Hepatocyte (in vitro differentiated cells): ENCODE results near the gene DTD1. TPM values are rescaled to one million over a fixed set of nuclear protein-coding genes. Genes with fewer than 3 reads are reported as not detected.

Source experiments
- DNase-seq: peaks from one replicate; pipeline ENCODE4 v3.0.0-alpha.2; 2016; ENCODE audit warnings: low spot score
- H2AFZ ChIP-seq: fragments of 200-600 bp; sonication (generic); 2 replicates; pipeline ENCODE4 v1.6.0; 2016; ENCODE audit warnings: antibody characterized with exemption, mild to moderate bottlenecking
- H3K27ac ChIP-seq: fragments of 200-600 bp; sonication (generic); 2 replicates; pipeline ENCODE4 v1.5.1; 2016; ENCODE audit warnings: mild to moderate bottlenecking
- H3K27me3 ChIP-seq: fragments of 200-600 bp; sonication (generic); 2 replicates; pipeline ENCODE4 v1.6.1; 2016
- H3K36me3 ChIP-seq: fragments of 200-600 bp; sonication (generic); replicated peaks from 2 replicates; pipeline ENCODE4 v1.5.1; 2016; ENCODE audit warnings: low read depth; ENCODE audit not compliant: insufficient read depth
- H3K4me1 ChIP-seq: fragments of 200-600 bp; sonication (generic); 2 replicates; pipeline ENCODE4 v1.5.1; 2016; ENCODE audit warnings: mild to moderate bottlenecking, moderate library complexity; ENCODE audit not compliant: insufficient read depth
- H3K4me2 ChIP-seq: fragments of 200-600 bp; sonication (generic); 2 replicates; pipeline ENCODE4 v1.6.0; 2016
- H3K4me3 ChIP-seq: fragments of 200-600 bp; sonication (generic); 2 replicates; pipeline ENCODE4 v1.5.1; 2016; ENCODE audit warnings: mild to moderate bottlenecking
- H3K79me2 ChIP-seq: fragments of 200-600 bp; sonication (generic); 2 replicates; pipeline ENCODE4 v1.6.0; 2017; ENCODE audit warnings: mild to moderate bottlenecking
- H3K9me2 ChIP-seq: fragments of 200-600 bp; sonication (generic); replicated peaks from 2 replicates; pipeline ENCODE4 v1.6.0; 2017; ENCODE audit warnings: mild to moderate bottlenecking; ENCODE audit not compliant: insufficient read depth
- H3K9me3 ChIP-seq: fragments of 200-600 bp; sonication (generic); 2 replicates; pipeline ENCODE4 v1.5.1; 2016; ENCODE audit warnings: low read depth, mild to moderate bottlenecking
- H4K20me1 ChIP-seq: fragments of 200-600 bp; sonication (generic); 2 replicates; pipeline ENCODE4 v1.6.0; 2016; ENCODE audit warnings: mild to moderate bottlenecking; ENCODE audit not compliant: insufficient read depth, poor library complexity, severe bottlenecking
- CTCF ChIP-seq: fragments of 200-600 bp; sonication (generic); IDR thresholded peaks from 2 replicates; pipeline ENCODE4 v1.5.1; 2016; ENCODE audit warnings: antibody characterized with exemption, mild to moderate bottlenecking; ENCODE audit not compliant: poor library complexity
- EZH2 ChIP-seq: fragments of 200-600 bp; sonication (generic); IDR thresholded peaks from 2 replicates; pipeline ENCODE4 v1.6.1; 2016; ENCODE audit warnings: antibody characterized with exemption, mild to moderate bottlenecking, borderline replicate concordance
- EZH2phosphoT487 ChIP-seq: fragments of 200-600 bp; sonication (generic); IDR thresholded peaks from one replicate; pipeline ENCODE4 v1.6.1; 2018; ENCODE audit warnings: antibody characterized with exemption, mild to moderate bottlenecking, low read depth, moderate library complexity; ENCODE audit not compliant: unreplicated experiment, severe bottlenecking
- WGBS: methylation state at CpG from one replicate; pipeline ENCODE4 v1.1.6; 2016; ENCODE audit warnings: low lambda C conversion rate; ENCODE audit errors: missing lambda C conversion rate; 5-methylcytosine and 5-hydroxymethylcytosine counted together
- polyA plus RNA-seq: library from polyadenylated mRNA; unstranded; fragments of >200 nt; fragmentation: Nextera tagmentation; extraction: Ambion mirVana; gene quantifications from 2 replicates; pipeline ENCODE4 v1.2.1, GENCODE V29; 2016
- total RNA-seq: library from RNA; depleted of rRNA; stranded (reverse); fragments of >200 nt; gene quantifications from 2 replicates; pipeline ENCODE4 v1.2.3, GENCODE V29; 2014

The DTD1 gene
- total and polyA plus RNA-seq, 2 experiments from 2014 or later: 30.1 to 40.1 TPM

DNA sequence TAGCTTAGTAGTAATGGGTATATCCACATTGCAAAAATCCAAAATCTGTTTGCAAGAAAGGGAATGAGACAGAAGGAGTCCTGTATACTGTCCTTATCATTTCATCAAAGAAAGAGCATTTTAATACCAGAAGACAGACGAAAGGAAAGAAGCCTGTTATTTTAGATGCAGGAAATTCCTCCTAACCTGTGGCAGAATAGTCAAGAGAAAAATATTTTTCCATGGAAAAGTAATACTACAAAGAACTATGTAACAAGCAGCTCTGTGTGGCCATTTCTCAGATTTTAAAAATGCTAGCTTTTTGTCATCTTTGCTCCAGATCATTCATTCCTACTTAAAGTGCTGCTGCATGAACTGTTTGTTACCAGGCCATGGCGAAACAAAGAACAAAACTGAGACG is 152.9 kb downstream of the DTD1 start:
- Histone ChIP-seq H3K4me1 (no peaks in the 10 kb centered on the region), H3K4me2 (no peak overlapping the region), H3K36me3 (no peaks in the 10 kb centered on the region), H2AFZ (no peak overlapping the region), H3K9me2 (no peaks in the 10 kb centered on the region), H4K20me1 (no peaks in the 10 kb centered on the region), H3K79me2 (no peaks in the 10 kb centered on the region), H3K4me3 (no peak overlapping the region), H3K27ac (no peak overlapping the region), H3K27me3 (no peaks in the 10 kb centered on the region), H3K9me3 (no peaks in the 10 kb centered on the region)
- 92% methylated on average over 3 of the region's 3 CpGs for whole genome bisulfite sequencing
- TF ChIP-seq EZH2 (no peak), CTCF (no peak), EZH2phosphoT487 (no peak)
- DNase-seq: no peak

DNA sequence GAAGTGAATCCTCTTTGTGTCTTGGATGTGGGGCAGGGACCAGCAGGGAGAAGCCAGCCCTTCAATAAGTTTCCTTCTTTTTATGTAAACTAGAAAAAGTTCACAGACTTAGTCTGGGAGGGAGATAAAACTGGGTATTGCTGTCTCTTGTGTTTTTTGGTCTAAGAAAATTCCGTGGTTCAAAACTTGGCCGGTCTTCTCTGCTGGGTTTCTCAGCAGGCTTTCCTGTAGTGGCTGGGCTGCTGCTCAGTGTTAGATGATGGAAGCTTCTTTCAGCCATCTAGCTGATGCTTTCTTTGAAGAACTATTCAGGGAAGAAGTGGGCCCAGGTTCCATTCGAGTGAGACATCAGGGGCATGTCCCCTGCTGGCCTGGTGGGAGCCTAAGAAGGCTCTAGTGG is 155.0 kb downstream of the DTD1 start:
- no peak for DNase-seq
- H3K9me3 ChIP-seq: no peaks in the 10 kb centered on the region
- no peaks in the 10 kb centered on the region for H4K20me1 ChIP-seq
- no peaks in the 10 kb centered on the region for H3K9me2 ChIP-seq
- no peak overlapping the region for H3K4me3 ChIP-seq
- no peaks in the 10 kb centered on the region for H3K36me3 ChIP-seq
- TF ChIP-seq CTCF: no peak
- WGBS: 87% methylated on average over 3 of the region's 3 CpGs
- no peak overlapping the region for H2AFZ ChIP-seq
- H3K27ac ChIP-seq: no peak overlapping the region
- no peaks in the 10 kb centered on the region for H3K79me2 ChIP-seq
- H3K4me1 ChIP-seq: no peaks in the 10 kb centered on the region
- H3K4me2 ChIP-seq: no peak overlapping the region
- no peaks in the 10 kb centered on the region for H3K27me3 ChIP-seq

- no peak for DNase-seq
- H3K4me2 ChIP-seq: no peak overlapping the region
- H3K9me3 ChIP-seq: no peaks in the 10 kb centered on the region
- no peaks in the 10 kb centered on the region for H3K27me3 ChIP-seq
- H4K20me1 ChIP-seq: no peaks in the 10 kb centered on the region
- H2AFZ ChIP-seq: no peak overlapping the region
- H3K4me1 ChIP-seq: no peaks in the 10 kb centered on the region
- H3K4me3 ChIP-seq: no peak overlapping the region
- H3K79me2 ChIP-seq: no peaks in the 10 kb centered on the region
- no peaks in the 10 kb centered on the region for H3K9me2 ChIP-seq
- no peak for TF ChIP-seq EZH2phosphoT487
- 93% methylated on average over 11 of the region's 11 CpGs for WGBS
- H3K36me3 ChIP-seq: no peaks in the 10 kb centered on the region
- no peak overlapping the region for H3K27ac ChIP-seq
Observed at GRCh38 chr20:18743665-18744440, 156.0 kb downstream of the DTD1 start.

GRCh38 chr20:18747090-18747489 is 159.2 kb downstream of the DTD1 start:
- Histone ChIP-seq H3K9me2 (no peaks in the 10 kb centered on the region), H3K4me2 (no peak overlapping the region), H3K36me3 (no peaks in the 10 kb centered on the region), H3K27ac (no peak overlapping the region), H2AFZ (no peak overlapping the region), H4K20me1 (no peaks in the 10 kb centered on the region), H3K4me1 (no peaks in the 10 kb centered on the region), H3K27me3 (no peaks in the 10 kb centered on the region), H3K79me2 (no peaks in the 10 kb centered on the region), H3K4me3 (no peak overlapping the region), H3K9me3 (no peaks in the 10 kb centered on the region)
- 74% methylated on average over 5 of the region's 5 CpGs for WGBS
- DNase-seq: no peak
- TF ChIP-seq EZH2phosphoT487: no peak
- no peak for TF ChIP-seq CTCF
- TF ChIP-seq EZH2: no peak
